Thymus (tissue), 11 donors: ENCODE data around the gene THAP6. TPM values are rescaled to one million over a fixed set of nuclear protein-coding genes. Genes with fewer than 3 reads are reported as not detected.
A peak's percentile ranks its signal among the peaks of the same experiment; 100 is the strongest.
"Not testable (repeated sequence)": the region's sequence is repeated elsewhere in the genome, so short reads cannot be mapped to it uniquely, and the experiment has no call there.

Experiments used
- DNase-seq, 9 donors: peaks; one replicate each; pipeline ENCODE4 v3.0.0-alpha.2; 2013; ENCODE audit warnings: low spot score in 9 of 9, low read depth in 6 of 9, missing footprints in 1 of 9
- H3K27ac ChIP-seq, 2 donors: one replicate each; pipeline ENCODE4 v1.5.1; 2013; ENCODE audit warnings: control low read depth in 1 of 2, low read depth in 1 of 2, low read length in 1 of 2, mild to moderate bottlenecking in 1 of 2, moderate library complexity in 1 of 2
- H3K27me3 ChIP-seq, 2 donors: one replicate each; pipeline ENCODE4 v1.5.1; 2013; ENCODE audit warnings: low read length in 1 of 2; ENCODE audit not compliant: control insufficient read depth in 2 of 2, insufficient read depth in 1 of 2
- H3K36me3 ChIP-seq, 2 donors: one replicate each; pipeline ENCODE4 v1.5.1; 2013; ENCODE audit warnings: low read length in 1 of 2, mild to moderate bottlenecking in 1 of 2, moderate library complexity in 1 of 2; ENCODE audit not compliant: control insufficient read depth in 2 of 2, insufficient read depth in 2 of 2
- H3K4me1 ChIP-seq, 2 donors: one replicate each; pipeline ENCODE4 v1.5.1; 2013; ENCODE audit warnings: low read length in 2 of 2; ENCODE audit not compliant: control insufficient read depth in 2 of 2, insufficient read depth in 2 of 2
- H3K4me3 ChIP-seq, 2 donors: one replicate each; pipeline ENCODE4 v1.5.1; 2013; ENCODE audit warnings: low read length in 2 of 2, control low read depth in 1 of 2, mild to moderate bottlenecking in 1 of 2
- H3K9me3 ChIP-seq, 2 donors: one replicate each; pipeline ENCODE4 v1.5.1; 2013; ENCODE audit warnings: low read length in 1 of 2, mild to moderate bottlenecking in 1 of 2; ENCODE audit not compliant: control insufficient read depth in 2 of 2, insufficient read depth in 1 of 2
- WGBS: extraction: QIAGEN DNeasy Blood & Tissue Kit; methylation state at CpG from one replicate; pipeline ENCODE4 v1.1.7; 2013; 5-methylcytosine and 5-hydroxymethylcytosine counted together
- polyA plus RNA-seq: library from polyadenylated mRNA; stranded (reverse); fragments of 200-250 nt; gene quantifications from one replicate; pipeline ENCODE4 v1.2.3, GENCODE V29; 2013
- total RNA-seq: library from RNA; stranded (reverse); fragments of 120-200 nt; gene quantifications from one replicate; pipeline ENCODE4 v1.2.4, GENCODE V29; 2013
- donor health status: healthy.

The THAP6 gene
- total and polyA plus RNA-seq, 2 donors = 7.8 to 10.7 TPM

- no peak for DNase-seq
- no peak overlapping the region for H3K4me3 ChIP-seq
- no peaks in the 10 kb centered on the region for H3K9me3 ChIP-seq
- peaks cover 0 to 42% of the 10 kb centered on the region in 2 donors for H3K36me3 ChIP-seq
- WGBS = 99% methylated on average over 2 of the region's 2 CpGs
- no peak overlapping the region for H3K27ac ChIP-seq
- no peaks in the 10 kb centered on the region for H3K27me3 ChIP-seq
- no peaks in the 10 kb centered on the region for H3K4me1 ChIP-seq
Measured at GRCh38 chr4:75496406-75496805, 17.9 kb upstream of the THAP6 start.

GRCh38 chr4:75497133-75497532, 17.1 kb upstream of the THAP6 start:
- no peak for DNase-seq
- WGBS = 94% methylated on average over 5 of the region's 5 CpGs
- peaks cover 0 to 39% of the 10 kb centered on the region in 2 donors for H3K36me3 ChIP-seq
- no peaks in the 10 kb centered on the region for H3K9me3 ChIP-seq
- H3K4me1 ChIP-seq = no peaks in the 10 kb centered on the region
- H3K27me3 ChIP-seq = no peaks in the 10 kb centered on the region
- no peak overlapping the region for H3K4me3 ChIP-seq
- H3K27ac ChIP-seq = no peak overlapping the region

- H3K4me1 ChIP-seq = no peaks in the 10 kb centered on the region
- no peak overlapping the region for H3K27ac ChIP-seq
- H3K27me3 ChIP-seq = no peaks in the 10 kb centered on the region
- H3K36me3 ChIP-seq = peaks cover 0 to 39% of the 10 kb centered on the region in 2 donors
- DNase-seq = no peak
- no peak overlapping the region for H3K4me3 ChIP-seq
- H3K9me3 ChIP-seq = no peaks in the 10 kb centered on the region
- 78% methylated on average over 2 of the region's 2 CpGs for WGBS
Measured at GRCh38 chr4:75498041-75498440, 16.2 kb upstream of the THAP6 start.

- H3K9me3 ChIP-seq = no peaks in the 10 kb centered on the region
- no peak for DNase-seq
- H3K36me3 ChIP-seq = peaks cover 1 to 36% of the 10 kb centered on the region in 2 donors
- H3K27me3 ChIP-seq = no peaks in the 10 kb centered on the region
- WGBS = 99% methylated on average over 2 of the region's 2 CpGs
- H3K4me1 ChIP-seq = no peaks in the 10 kb centered on the region
- no peak overlapping the region for H3K27ac ChIP-seq
- H3K4me3 ChIP-seq = no peak overlapping the region
Measured at GRCh38 chr4:75499900-75500299, 14.4 kb upstream of the THAP6 start.

- Histone ChIP-seq H3K27ac (no peak overlapping the region), H3K9me3 (no peaks in the 10 kb centered on the region), H3K27me3 (no peaks in the 10 kb centered on the region), H3K36me3 (peaks cover 3 to 35% of the 10 kb centered on the region in 2 donors), H3K4me3 (no peak overlapping the region), H3K4me1 (no peaks in the 10 kb centered on the region)
- 97% methylated on average over 2 of the region's 2 CpGs for WGBS
- no peak for DNase-seq
Measured at GRCh38 chr4:75502671-75503070, 11.6 kb upstream of the THAP6 start.

- peaks cover 3 to 24% of the 10 kb centered on the region in 2 donors for H3K36me3 ChIP-seq
- H3K27me3 ChIP-seq = no peaks in the 10 kb centered on the region
- no peak overlapping the region for H3K27ac ChIP-seq
- no peaks in the 10 kb centered on the region for H3K4me1 ChIP-seq
- WGBS = 100% methylated on average over 2 of the region's 2 CpGs
- H3K9me3 ChIP-seq = no peaks in the 10 kb centered on the region
- H3K4me3 ChIP-seq = no peak overlapping the region
- no peak for DNase-seq
Measured at GRCh38 chr4:75505630-75506029, 8.6 kb upstream of the THAP6 start.

- WGBS = 95% methylated on average over 4 of the region's 4 CpGs
- H3K27me3 ChIP-seq, H3K9me3 ChIP-seq, H3K4me3 ChIP-seq, DNase-seq, H3K27ac ChIP-seq: not testable (repeated sequence)
- H3K4me1 ChIP-seq = peaks cover 9 to 15% of the 10 kb centered on the region in 2 donors
- peaks cover 3 to 20% of the 10 kb centered on the region in 2 donors for H3K36me3 ChIP-seq
Measured at GRCh38 chr4:75509592-75509991, 4.7 kb upstream of the THAP6 start.

GRCh38 chr4:75511841-75512240, 2.4 kb upstream of the THAP6 start:
- Histone ChIP-seq H3K36me3 (peaks cover 0 to 6% of the 10 kb centered on the region in 2 donors), H3K9me3 (no peaks in the 10 kb centered on the region), H3K4me1 (peaks cover 17 to 20% of the 10 kb centered on the region in 2 donors), H3K27me3 (no peaks in the 10 kb centered on the region), H3K4me3 (peak overlapping the region in 1 of 2 donors; percentile 1), H3K27ac (no peak overlapping the region)
- WGBS = 74% methylated on average over 3 of the region's 3 CpGs
- DNase-seq = no peak

- Histone ChIP-seq H3K9me3 (no peaks in the 10 kb centered on the region), H3K27me3 (no peaks in the 10 kb centered on the region), H3K4me1 (peaks cover 17 to 20% of the 10 kb centered on the region in 2 donors), H3K4me3 (peak overlapping the region; percentile 60 to 82), H3K27ac (no peak overlapping the region), H3K36me3 (peaks cover 0 to 8% of the 10 kb centered on the region in 2 donors)
- DNase-seq = peak in 2 of 9 donors; percentile 11 to 23
- 28% methylated on average over 6 of the region's 6 CpGs for WGBS
Measured at GRCh38 chr4:75512386-75513211, 1.7 kb upstream of the THAP6 start.
